HL-60 (cell line): ENCODE measurements around the gene RPS26.

Experiments
- DNase-seq, 2 experiments: peaks; one replicate each; pipeline ENCODE4 v3.0.0-alpha.2; 2010 to 2020; ENCODE audit warnings: low read depth in 1 of 2, low spot score in 1 of 2
- H3K27ac ChIP-seq: fragments of 250-450 bp; sonication (Bioruptor Pico); replicated peaks from 2 replicates; pipeline ENCODE4 v1.5.1; 2020; ENCODE audit warnings: mild to moderate bottlenecking, moderate library complexity
- H3K27me3 ChIP-seq: fragments of 250-450 bp; sonication (Bioruptor Pico); 2 replicates; pipeline ENCODE4 v1.5.1; 2021; ENCODE audit warnings: mild to moderate bottlenecking, moderate library complexity; ENCODE audit not compliant: insufficient read depth, poor library complexity, severe bottlenecking
- H3K4me3 ChIP-seq: replicated peaks from 2 replicates; pipeline ENCODE4 v1.5.1; 2011; ENCODE audit warnings: mild to moderate bottlenecking, control low read depth, low read length; ENCODE audit not compliant: insufficient read depth
- GABPA ChIP-seq: IDR thresholded peaks from 2 replicates; pipeline ENCODE4 v1.6.1; 2012; ENCODE audit warnings: low read depth
- POLR2AphosphoS5 ChIP-seq: IDR thresholded peaks from 2 replicates; pipeline ENCODE4 v1.6.1; 2012; ENCODE audit warnings: low read depth
- SPI1 ChIP-seq: IDR thresholded peaks from 2 replicates; pipeline ENCODE4 v1.6.1; 2012; ENCODE audit warnings: low read depth, mild to moderate bottlenecking, borderline replicate concordance
- TF ChIP-seq, protein P1 (sequence below): IDR thresholded peaks from 2 replicates; pipeline ENCODE4 v1.6.1; 2012; ENCODE audit warnings: low read depth; ENCODE audit not compliant: insufficient replicate concordance
- TF ChIP-seq, protein P2 (sequence below): IDR thresholded peaks from one replicate; pipeline ENCODE4 v1.5.1; 2011; ENCODE audit warnings: low read length, control low read depth, inconsistent platforms; ENCODE audit not compliant: insufficient read depth

Gene RPS26

DNA sequence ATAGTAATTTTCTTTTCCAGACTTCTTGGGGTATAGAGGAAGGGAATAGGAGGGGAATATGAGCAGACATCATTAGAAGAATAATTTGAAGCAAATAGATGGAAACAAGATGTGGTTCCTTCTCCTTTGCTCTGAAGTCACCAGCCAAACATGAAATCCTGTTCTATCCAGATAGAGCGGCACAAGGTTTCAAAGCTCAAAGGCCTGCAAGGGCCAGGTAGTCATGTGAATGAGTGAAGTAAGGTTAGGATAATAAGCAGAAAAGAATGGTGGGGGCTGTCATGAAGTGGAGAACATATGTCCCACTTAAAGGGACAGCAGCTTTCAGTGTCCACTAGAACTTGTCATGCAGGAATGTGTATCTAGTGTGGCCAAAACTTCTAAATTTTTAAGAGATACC, 23.4 kb upstream of the RPS26 start:
- DNase-seq: no peak
- Histone ChIP-seq H3K27ac (no peak overlapping the region), H3K4me3 (no peak overlapping the region), H3K27me3 (no peaks in the 10 kb centered on the region)
- TF ChIP-seq, protein P1, sequence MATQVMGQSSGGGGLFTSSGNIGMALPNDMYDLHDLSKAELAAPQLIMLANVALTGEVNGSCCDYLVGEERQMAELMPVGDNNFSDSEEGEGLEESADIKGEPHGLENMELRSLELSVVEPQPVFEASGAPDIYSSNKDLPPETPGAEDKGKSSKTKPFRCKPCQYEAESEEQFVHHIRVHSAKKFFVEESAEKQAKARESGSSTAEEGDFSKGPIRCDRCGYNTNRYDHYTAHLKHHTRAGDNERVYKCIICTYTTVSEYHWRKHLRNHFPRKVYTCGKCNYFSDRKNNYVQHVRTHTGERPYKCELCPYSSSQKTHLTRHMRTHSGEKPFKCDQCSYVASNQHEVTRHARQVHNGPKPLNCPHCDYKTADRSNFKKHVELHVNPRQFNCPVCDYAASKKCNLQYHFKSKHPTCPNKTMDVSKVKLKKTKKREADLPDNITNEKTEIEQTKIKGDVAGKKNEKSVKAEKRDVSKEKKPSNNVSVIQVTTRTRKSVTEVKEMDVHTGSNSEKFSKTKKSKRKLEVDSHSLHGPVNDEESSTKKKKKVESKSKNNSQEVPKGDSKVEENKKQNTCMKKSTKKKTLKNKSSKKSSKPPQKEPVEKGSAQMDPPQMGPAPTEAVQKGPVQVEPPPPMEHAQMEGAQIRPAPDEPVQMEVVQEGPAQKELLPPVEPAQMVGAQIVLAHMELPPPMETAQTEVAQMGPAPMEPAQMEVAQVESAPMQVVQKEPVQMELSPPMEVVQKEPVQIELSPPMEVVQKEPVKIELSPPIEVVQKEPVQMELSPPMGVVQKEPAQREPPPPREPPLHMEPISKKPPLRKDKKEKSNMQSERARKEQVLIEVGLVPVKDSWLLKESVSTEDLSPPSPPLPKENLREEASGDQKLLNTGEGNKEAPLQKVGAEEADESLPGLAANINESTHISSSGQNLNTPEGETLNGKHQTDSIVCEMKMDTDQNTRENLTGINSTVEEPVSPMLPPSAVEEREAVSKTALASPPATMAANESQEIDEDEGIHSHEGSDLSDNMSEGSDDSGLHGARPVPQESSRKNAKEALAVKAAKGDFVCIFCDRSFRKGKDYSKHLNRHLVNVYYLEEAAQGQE: no peak
- TF ChIP-seq SPI1 (no peak), GABPA (no peak)

DNA sequence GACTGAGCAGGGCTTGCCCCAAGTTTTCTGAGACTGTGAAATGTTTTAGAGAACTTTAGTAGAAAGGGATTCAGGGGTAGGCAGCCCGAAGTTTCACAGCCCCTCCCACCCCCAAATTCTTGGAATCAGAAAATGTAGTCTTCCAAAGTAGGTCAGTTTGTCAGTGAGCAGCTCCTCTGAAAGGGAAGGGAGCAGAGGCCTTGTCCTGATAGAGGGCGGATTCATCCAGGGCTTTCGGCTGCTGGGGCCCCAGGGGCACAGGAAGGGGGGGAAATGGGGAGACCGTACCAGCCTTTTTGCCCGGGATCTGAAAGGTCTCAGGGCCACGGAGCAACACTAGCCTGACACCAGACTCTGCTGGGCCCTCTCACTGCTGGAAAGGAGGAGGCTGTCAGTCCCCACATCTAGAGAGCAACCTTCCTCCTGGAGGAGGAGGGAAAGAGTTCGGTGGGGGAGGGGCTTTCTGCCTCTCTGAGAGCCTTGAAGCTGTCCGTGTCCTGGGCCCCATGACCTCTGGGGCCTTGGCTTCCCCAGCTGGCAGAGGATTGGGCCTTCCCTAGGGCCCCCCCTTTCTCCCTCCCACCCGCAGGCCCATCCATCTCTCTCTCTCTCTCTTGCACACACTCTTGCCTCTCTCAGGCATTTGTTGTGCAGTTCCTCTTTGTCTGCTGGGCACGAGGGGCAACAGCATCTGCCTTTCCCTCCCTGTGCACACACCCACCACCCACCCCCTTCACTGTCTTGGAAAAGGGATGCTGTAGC, 21.1 kb upstream of the RPS26 start, which contains the start of gene IKZF4:
Gene IKZF4 (plus strand): TSS at position 621 of the 762 bp plus-strand sequence. CDS start 451 bp downstream, outside the sequence.
- Histone ChIP-seq H3K27ac (peak within 1 kb of the TSS; percentile 50), H3K27me3 (no peaks in the 10 kb centered on the region), H3K4me3 (no peak within 1 kb of the TSS)
- TF ChIP-seq SPI1: peak; percentile 93
- TF ChIP-seq, protein P1: no peak
- DNase-seq: peak; percentile 75 to 79

DNA sequence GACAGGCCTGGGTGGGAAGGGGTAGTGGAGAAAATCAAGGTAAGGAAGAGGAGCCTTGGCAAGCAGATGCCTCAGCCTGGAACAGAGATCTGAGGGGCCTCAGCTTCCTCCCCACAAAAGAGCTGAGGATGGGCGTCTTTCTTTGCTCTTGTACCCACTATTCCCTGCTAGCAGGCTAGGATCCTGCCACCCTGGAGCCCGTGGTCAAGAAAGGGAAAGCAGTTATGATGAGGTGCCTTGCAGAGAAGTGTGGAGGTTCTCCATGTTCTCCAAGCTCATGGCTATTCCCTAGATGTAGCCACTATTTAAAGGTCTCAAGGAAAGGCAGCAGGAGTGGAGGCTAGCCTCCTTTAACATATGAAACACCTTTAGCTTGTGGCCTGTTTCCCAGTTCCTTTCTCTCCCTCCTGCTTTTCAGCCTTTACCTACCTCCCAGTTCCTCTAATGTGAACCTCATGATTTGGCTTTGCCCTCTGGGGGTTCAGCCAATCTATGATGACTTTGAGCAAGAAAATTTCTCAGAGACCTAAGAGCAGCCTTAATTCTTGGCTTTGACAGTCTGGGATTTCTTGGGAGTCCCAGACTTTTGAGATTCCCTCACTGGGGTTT, 19.7 kb upstream of the RPS26 start:
- no peak for DNase-seq
- no peak overlapping the region for H3K27ac ChIP-seq
- TF ChIP-seq, protein P2, sequence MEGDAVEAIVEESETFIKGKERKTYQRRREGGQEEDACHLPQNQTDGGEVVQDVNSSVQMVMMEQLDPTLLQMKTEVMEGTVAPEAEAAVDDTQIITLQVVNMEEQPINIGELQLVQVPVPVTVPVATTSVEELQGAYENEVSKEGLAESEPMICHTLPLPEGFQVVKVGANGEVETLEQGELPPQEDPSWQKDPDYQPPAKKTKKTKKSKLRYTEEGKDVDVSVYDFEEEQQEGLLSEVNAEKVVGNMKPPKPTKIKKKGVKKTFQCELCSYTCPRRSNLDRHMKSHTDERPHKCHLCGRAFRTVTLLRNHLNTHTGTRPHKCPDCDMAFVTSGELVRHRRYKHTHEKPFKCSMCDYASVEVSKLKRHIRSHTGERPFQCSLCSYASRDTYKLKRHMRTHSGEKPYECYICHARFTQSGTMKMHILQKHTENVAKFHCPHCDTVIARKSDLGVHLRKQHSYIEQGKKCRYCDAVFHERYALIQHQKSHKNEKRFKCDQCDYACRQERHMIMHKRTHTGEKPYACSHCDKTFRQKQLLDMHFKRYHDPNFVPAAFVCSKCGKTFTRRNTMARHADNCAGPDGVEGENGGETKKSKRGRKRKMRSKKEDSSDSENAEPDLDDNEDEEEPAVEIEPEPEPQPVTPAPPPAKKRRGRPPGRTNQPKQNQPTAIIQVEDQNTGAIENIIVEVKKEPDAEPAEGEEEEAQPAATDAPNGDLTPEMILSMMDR: no peak
- TF ChIP-seq GABPA: no peak
- TF ChIP-seq, protein P1: no peak
- no peak; the same call in 1 of the 2 replicates for TF ChIP-seq SPI1
- TF ChIP-seq POLR2AphosphoS5: no peak
- no peak overlapping the region for H3K4me3 ChIP-seq
- no peaks in the 10 kb centered on the region for H3K27me3 ChIP-seq

DNA sequence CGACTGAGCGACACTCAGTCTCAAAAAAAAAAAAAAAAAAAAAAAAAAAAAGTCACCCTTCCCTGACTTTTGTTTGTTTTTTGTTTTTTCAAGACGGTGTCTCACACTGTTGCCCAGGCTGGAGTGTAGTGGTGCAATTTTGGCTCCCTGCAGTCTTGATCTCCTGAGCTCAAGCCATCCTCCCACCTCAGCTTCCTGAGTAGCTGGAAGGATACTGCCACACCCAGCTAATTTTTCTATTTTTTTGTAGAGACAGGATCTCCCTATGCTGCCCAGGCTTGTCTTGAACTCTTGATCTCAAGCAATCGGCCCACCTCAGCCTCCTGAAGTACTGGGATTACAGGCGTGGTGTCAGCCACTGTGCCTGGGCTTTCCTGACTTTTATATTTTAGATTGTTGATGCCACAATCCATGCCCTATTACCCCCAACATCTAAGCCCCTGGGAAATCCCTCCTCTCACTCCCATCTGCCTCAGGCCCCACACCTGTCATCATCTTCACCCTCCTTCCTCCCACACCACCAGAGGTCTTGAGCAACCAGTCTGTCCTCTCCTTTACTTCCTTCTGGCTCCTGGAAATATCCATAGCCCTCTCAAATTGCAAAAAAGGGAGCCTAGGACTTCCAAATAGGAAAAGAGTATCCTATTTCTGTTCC, 13.1 kb upstream of the RPS26 start:
- peak in 1 of 2 experiments; percentile 30 for DNase-seq
- Histone ChIP-seq H3K27ac (no peak overlapping the region), H3K27me3 (no peaks in the 10 kb centered on the region)

More for the DNA sequence above, 13.1 kb upstream of the RPS26 start:
- no peak overlapping the region for H3K4me3 ChIP-seq
- TF ChIP-seq SPI1 (no peak), POLR2AphosphoS5 (no peak), GABPA (no peak)
- TF ChIP-seq, protein P1: no peak
- TF ChIP-seq, protein P2: no peak
